ENCODE data around the gene FADS3. TPM values are rescaled to one million over a fixed set of nuclear protein-coding genes. Genes with fewer than 3 reads are reported as not detected.

The FADS3 gene
- total and polyA plus RNA-seq, 9 of the 15 experiments (the other 6 are each of a cell fraction or from before 2014, with no cell fraction given): 0.97 to 148 (median 92.7) TPM

- TF ChIP-seq THAP12 (CRISPR knock-in tag; IDR thresholded peaks at IDR 0.05): no peak
- peak; percentile 94 for TF ChIP-seq ZNF197 (CRISPR knock-in tag; IDR thresholded peaks at IDR 0.05; ENCODE audit: low read depth)
- TF ChIP-seq SIX5 (IDR thresholded peaks at IDR 0.05; ENCODE audit: borderline replicate concordance in 1 of 2, insufficient read depth in 1 of 2, low read depth in 1 of 2, low read length in 2 of 2): no peak
- no peak for TF ChIP-seq CHD1 (IDR thresholded peaks at IDR 0.05; ENCODE audit: low read length)
- 0 out of 2 replicates have a peak, but pooled peaks have one; percentile 43 for TF ChIP-seq KLF13 (tag; IDR thresholded peaks at IDR 0.05; ENCODE audit: borderline replicate concordance, low read depth)
- TF ChIP-seq ILF3 (IDR thresholded peaks at IDR 0.05; ENCODE audit: borderline replicate concordance): no peak
- TF ChIP-seq, protein P1, sequence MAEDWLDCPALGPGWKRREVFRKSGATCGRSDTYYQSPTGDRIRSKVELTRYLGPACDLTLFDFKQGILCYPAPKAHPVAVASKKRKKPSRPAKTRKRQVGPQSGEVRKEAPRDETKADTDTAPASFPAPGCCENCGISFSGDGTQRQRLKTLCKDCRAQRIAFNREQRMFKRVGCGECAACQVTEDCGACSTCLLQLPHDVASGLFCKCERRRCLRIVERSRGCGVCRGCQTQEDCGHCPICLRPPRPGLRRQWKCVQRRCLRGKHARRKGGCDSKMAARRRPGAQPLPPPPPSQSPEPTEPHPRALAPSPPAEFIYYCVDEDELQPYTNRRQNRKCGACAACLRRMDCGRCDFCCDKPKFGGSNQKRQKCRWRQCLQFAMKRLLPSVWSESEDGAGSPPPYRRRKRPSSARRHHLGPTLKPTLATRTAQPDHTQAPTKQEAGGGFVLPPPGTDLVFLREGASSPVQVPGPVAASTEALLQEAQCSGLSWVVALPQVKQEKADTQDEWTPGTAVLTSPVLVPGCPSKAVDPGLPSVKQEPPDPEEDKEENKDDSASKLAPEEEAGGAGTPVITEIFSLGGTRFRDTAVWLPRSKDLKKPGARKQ (CRISPR knock-in tag; IDR thresholded peaks at IDR 0.05): no peak
- TF ChIP-seq XRCC3 (IDR thresholded peaks at IDR 0.05): no peak
- TF ChIP-seq, protein P2, sequence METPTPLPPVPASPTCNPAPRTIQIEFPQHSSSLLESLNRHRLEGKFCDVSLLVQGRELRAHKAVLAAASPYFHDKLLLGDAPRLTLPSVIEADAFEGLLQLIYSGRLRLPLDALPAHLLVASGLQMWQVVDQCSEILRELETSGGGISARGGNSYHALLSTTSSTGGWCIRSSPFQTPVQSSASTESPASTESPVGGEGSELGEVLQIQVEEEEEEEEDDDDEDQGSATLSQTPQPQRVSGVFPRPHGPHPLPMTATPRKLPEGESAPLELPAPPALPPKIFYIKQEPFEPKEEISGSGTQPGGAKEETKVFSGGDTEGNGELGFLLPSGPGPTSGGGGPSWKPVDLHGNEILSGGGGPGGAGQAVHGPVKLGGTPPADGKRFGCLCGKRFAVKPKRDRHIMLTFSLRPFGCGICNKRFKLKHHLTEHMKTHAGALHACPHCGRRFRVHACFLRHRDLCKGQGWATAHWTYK (CRISPR knock-in tag; IDR thresholded peaks at IDR 0.05): peak; percentile 75; the same call in 1 of the 2 replicates
- no peak for TF ChIP-seq FUS (optimal IDR thresholded peaks at IDR 0.05; ENCODE audit: low read depth, low read length)
- TF ChIP-seq TBP (optimal IDR thresholded peaks at IDR 0.05; ENCODE audit: low read depth, low read length): peak; percentile 36
- TF ChIP-seq IFI16 (CRISPR knock-in tag; IDR thresholded peaks at IDR 0.05): peak; percentile 47; the same call in 1 of the 2 replicates
- peak; percentile 94 for TF ChIP-seq TEAD4 (IDR thresholded peaks at IDR 0.05; ENCODE audit: low read length)
- no peak for TF ChIP-seq TEAD4 (CRISPR knock-in tag; IDR thresholded peaks at IDR 0.05; ENCODE audit: borderline replicate concordance)
- peak; percentile 55 for TF ChIP-seq RBBP5 (IDR thresholded peaks at IDR 0.05; ENCODE audit: borderline replicate concordance, insufficient read depth, low read length, poor library complexity, severe bottlenecking)
- TF ChIP-seq RBM25 (IDR thresholded peaks at IDR 0.05; ENCODE audit: low read depth, low read length, severe bottlenecking): no peak
- 0 out of 2 replicates have a peak, but pooled peaks have one; percentile 34 for TF ChIP-seq ZNF57 (CRISPR knock-in tag; IDR thresholded peaks at IDR 0.05)
- 0 out of 2 replicates have a peak, but pooled peaks have one; percentile 17 for TF ChIP-seq JUN (IDR thresholded peaks at IDR 0.05; ENCODE audit: borderline replicate concordance, low read depth, low read length)
- TF ChIP-seq JUN (CRISPR knock-in tag; IDR thresholded peaks at IDR 0.05; ENCODE audit: borderline replicate concordance): no peak
- TF ChIP-seq FOXJ2 (tag; IDR thresholded peaks at IDR 0.05): no peak
- TF ChIP-seq, protein P3, sequence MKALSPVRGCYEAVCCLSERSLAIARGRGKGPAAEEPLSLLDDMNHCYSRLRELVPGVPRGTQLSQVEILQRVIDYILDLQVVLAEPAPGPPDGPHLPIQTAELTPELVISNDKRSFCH (CRISPR knock-in tag; IDR thresholded peaks at IDR 0.05): no peak
- TF ChIP-seq, protein P3 (tag; IDR thresholded peaks at IDR 0.05): peak; percentile 96
Measured at GRCh38 chr11:61869708-61870451, 21.5 kb downstream of the FADS3 start (continued).

Data from K562 (cell line).